Measurements from ENCODE around the gene VAPA.

Gene VAPA

GRCh38 chr18:9961041-9961440 lies 47.2 kb downstream of the VAPA start:
- peak; percentile 43 for DNase-seq (ENCODE audit: low read depth)
- H3K4me3 ChIP-seq (ENCODE audit: low read depth, low read length): no peak overlapping the region

GRCh38 chr18:9965711-9966624 lies 52.2 kb downstream of the VAPA start:
- no peak for DNase-seq (ENCODE audit: low read depth)
- H3K4me3 ChIP-seq (ENCODE audit: low read depth, low read length): no peak overlapping the region

- H3K4me3 ChIP-seq (ENCODE audit: low read depth, low read length): no peak overlapping the region
- DNase-seq (ENCODE audit: low read depth): no peak
Measured at GRCh38 chr18:9968081-9968848, 54.4 kb downstream of the VAPA start.

- no peak overlapping the region for H3K4me3 ChIP-seq (ENCODE audit: low read depth, low read length)
- no peak for DNase-seq (ENCODE audit: low read depth)
Measured at GRCh38 chr18:9969247-9969646, 55.4 kb downstream of the VAPA start.

- H3K4me3 ChIP-seq (ENCODE audit: low read depth, low read length): no peak overlapping the region
- peak; percentile 31 for DNase-seq (ENCODE audit: low read depth)
Measured at GRCh38 chr18:9971313-9971920, 57.6 kb downstream of the VAPA start.

GRCh38 chr18:9973470-9973869 lies 59.7 kb downstream of the VAPA start:
- DNase-seq (ENCODE audit: low read depth): no peak
- no peak overlapping the region for H3K4me3 ChIP-seq (ENCODE audit: low read depth, low read length)

GRCh38 chr18:9974279-9974915 lies 60.6 kb downstream of the VAPA start:
- no peak overlapping the region for H3K4me3 ChIP-seq (ENCODE audit: low read depth, low read length)
- no peak for DNase-seq (ENCODE audit: low read depth)

- H3K4me3 ChIP-seq (ENCODE audit: low read depth, low read length): no peak overlapping the region
- no peak for DNase-seq (ENCODE audit: low read depth)
Measured at GRCh38 chr18:9975658-9976057, 61.8 kb downstream of the VAPA start.

- H3K4me3 ChIP-seq (ENCODE audit: low read depth, low read length): no peak overlapping the region
- DNase-seq (ENCODE audit: low read depth): no peak
Measured at GRCh38 chr18:9982711-9983110, 68.9 kb downstream of the VAPA start.

- DNase-seq (ENCODE audit: low read depth): no peak
- H3K4me3 ChIP-seq (ENCODE audit: low read depth, low read length): no peak overlapping the region
Measured at GRCh38 chr18:9984080-9984479, 70.3 kb downstream of the VAPA start.

GRCh38 chr18:9985641-9986040 lies 71.8 kb downstream of the VAPA start:
- no peak overlapping the region for H3K4me3 ChIP-seq (ENCODE audit: low read depth, low read length)
- DNase-seq (ENCODE audit: low read depth): no peak

GRCh38 chr18:9986156-9986930 lies 72.5 kb downstream of the VAPA start:
- no peak overlapping the region for H3K4me3 ChIP-seq (ENCODE audit: low read depth, low read length)
- no peak for DNase-seq (ENCODE audit: low read depth)

- DNase-seq (ENCODE audit: low read depth): no peak
- no peak overlapping the region for H3K4me3 ChIP-seq (ENCODE audit: low read depth, low read length)
Measured at GRCh38 chr18:9987345-9987744, 73.5 kb downstream of the VAPA start.

- no peak overlapping the region for H3K4me3 ChIP-seq (ENCODE audit: low read depth, low read length)
- DNase-seq (ENCODE audit: low read depth): no peak
Measured at GRCh38 chr18:9987931-9988330, 74.1 kb downstream of the VAPA start.

GRCh38 chr18:9988665-9989064 lies 74.8 kb downstream of the VAPA start:
- DNase-seq (ENCODE audit: low read depth): no peak
- H3K4me3 ChIP-seq (ENCODE audit: low read depth, low read length): no peak overlapping the region

GRCh38 chr18:9989481-9989880 lies 75.7 kb downstream of the VAPA start:
- no peak overlapping the region for H3K4me3 ChIP-seq (ENCODE audit: low read depth, low read length)
- no peak for DNase-seq (ENCODE audit: low read depth)

- H3K4me3 ChIP-seq (ENCODE audit: low read depth, low read length): no peak overlapping the region
Measured at GRCh38 chr18:9991011-9992000, 77.5 kb downstream of the VAPA start.

More at GRCh38 chr18:9991011-9992000, 77.5 kb downstream of the VAPA start:
- DNase-seq (ENCODE audit: low read depth): no peak
